ENCODE measurements around the gene BEST3.

The BEST3 gene

DNA sequence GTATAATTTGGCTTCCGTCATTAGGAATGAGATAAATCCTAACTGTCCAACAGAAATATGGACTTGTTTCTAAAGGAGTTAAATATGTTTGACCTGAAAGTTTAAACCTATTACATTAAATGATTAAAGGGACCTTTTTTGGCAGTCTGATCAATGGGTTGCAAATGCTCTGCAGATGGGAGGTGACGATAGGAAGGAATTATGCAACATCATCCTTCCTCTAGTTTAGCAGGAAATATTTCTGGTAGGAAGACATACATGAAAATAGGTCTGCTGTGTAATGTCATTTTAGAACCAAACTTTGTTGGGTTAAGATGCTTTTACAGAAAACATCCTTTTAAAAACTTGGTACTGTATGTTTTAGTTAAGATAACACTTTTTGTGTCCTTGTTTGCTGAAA, 91.0 kb downstream of the BEST3 start:
- TF ChIP-seq, protein P1, sequence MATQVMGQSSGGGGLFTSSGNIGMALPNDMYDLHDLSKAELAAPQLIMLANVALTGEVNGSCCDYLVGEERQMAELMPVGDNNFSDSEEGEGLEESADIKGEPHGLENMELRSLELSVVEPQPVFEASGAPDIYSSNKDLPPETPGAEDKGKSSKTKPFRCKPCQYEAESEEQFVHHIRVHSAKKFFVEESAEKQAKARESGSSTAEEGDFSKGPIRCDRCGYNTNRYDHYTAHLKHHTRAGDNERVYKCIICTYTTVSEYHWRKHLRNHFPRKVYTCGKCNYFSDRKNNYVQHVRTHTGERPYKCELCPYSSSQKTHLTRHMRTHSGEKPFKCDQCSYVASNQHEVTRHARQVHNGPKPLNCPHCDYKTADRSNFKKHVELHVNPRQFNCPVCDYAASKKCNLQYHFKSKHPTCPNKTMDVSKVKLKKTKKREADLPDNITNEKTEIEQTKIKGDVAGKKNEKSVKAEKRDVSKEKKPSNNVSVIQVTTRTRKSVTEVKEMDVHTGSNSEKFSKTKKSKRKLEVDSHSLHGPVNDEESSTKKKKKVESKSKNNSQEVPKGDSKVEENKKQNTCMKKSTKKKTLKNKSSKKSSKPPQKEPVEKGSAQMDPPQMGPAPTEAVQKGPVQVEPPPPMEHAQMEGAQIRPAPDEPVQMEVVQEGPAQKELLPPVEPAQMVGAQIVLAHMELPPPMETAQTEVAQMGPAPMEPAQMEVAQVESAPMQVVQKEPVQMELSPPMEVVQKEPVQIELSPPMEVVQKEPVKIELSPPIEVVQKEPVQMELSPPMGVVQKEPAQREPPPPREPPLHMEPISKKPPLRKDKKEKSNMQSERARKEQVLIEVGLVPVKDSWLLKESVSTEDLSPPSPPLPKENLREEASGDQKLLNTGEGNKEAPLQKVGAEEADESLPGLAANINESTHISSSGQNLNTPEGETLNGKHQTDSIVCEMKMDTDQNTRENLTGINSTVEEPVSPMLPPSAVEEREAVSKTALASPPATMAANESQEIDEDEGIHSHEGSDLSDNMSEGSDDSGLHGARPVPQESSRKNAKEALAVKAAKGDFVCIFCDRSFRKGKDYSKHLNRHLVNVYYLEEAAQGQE (IDR thresholded peaks at IDR 0.05; ENCODE audit: insufficient read depth in 1 of 2, low read depth in 2 of 2, low read length in 2 of 2), result no peak
- no peak for TF ChIP-seq FOXP2 (optimal IDR thresholded peaks at IDR 0.05; ENCODE audit: borderline replicate concordance, extremely low read depth, extremely low read length, insufficient read depth)
- TF ChIP-seq SIN3A (IDR thresholded peaks at IDR 0.05; ENCODE audit: borderline replicate concordance, insufficient read depth, low read length), result no peak
- no peak for TF ChIP-seq TAF1 (IDR thresholded peaks at IDR 0.05; ENCODE audit: borderline replicate concordance, insufficient read depth, low read length)
- TF ChIP-seq POLR2AphosphoS5 (IDR thresholded peaks at IDR 0.05; ENCODE audit: low read depth, low read length), result no peak
